ENCODE measurements around the gene ZNF808.
A peak's percentile ranks its signal among the peaks of the same experiment; 100 is the strongest.
"Not testable (repeated sequence)": the region's sequence is repeated elsewhere in the genome, so short reads cannot be mapped to it uniquely, and the experiment has no call there.

ZNF808 gene

DNA sequence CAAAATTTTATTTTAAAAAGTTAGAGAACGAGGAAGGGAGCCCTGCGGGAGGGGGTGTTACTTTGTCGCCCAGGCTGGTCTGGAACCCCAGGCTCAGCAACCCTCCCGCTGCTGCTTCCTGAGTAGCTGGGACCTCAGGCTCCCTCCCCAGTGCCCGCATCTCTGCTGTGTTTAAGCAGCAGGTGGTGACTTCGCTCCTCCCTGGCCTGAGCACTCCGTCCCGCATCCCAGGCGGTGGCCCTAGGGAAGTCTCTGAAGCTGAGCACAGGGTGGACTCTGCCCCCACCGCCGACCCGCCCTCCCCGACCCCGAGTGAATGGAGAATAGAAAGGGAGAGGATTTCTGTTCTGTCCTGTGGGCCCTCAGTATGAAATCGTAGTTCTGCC is 73.2 kb downstream of the ZNF808 start:
- no peak for DNase-seq

DNA sequence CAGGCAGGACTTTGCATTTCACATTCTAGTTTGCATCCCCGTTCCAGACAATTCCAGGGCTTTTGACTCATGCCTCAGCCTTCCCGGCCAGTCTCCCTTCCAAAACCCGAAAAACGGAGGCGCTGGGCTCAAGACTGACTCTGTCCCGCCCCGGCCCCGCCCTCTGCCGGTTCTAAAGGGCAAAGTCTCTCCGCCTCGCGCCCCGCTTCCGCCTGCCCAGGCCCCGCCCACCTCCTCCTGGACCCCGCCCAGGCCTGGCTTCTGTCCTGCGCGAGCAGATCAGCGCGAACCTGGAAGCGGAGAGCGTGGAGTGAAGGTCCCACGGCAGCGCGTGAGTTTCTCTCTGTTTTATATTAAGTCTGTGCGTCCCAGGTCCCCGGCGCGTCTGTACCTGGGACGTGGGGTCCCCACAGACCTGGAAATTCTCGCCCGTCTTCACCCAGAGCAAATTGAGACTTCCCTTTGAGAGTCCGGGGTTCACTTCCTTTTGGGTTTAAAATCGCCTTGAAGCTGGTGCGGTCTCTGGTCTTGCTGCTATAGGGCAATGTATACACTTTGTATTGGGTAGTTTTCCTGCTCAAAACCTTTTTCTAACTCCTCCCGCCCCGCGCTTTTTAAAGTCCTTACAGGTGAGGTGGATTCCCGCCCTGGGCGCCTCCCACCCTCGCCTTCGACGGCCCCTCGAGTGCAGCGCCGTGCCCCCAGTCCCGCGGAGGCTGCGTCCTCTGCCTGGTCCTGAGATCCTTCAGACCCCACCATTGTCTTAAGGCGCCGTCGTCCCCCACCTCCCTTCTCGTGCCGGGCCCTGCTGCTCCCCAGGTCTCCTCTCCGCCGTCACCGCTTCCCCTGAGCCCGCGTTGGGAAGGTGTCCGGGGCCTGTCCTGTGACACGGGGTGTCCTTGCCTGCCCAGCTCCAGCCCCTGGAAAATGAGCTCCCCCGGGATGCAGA is 73.8 kb downstream of the ZNF808 start:
- peak; percentile 88 for DNase-seq

DNA sequence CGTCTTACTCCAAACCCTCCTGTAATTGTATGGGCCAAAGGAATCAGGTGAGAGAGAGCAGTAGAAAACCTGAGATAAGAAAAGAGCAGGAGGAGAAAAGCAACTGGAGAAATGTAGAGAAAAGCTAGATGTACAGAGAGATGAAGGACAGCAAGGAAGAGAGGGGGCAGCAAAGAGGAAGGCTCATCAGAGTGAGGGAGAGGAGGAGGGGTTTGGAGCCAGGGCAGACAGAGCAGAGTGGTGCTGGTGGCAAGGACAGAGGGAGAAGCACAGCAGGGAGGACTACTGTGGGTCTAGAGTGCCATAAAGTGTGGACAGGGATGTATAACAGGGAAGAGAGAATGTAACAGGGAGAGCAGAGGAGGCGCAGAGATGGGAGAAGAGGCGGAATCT is 74.5 kb downstream of the ZNF808 start:
- DNase-seq: not testable (repeated sequence)

DNA sequence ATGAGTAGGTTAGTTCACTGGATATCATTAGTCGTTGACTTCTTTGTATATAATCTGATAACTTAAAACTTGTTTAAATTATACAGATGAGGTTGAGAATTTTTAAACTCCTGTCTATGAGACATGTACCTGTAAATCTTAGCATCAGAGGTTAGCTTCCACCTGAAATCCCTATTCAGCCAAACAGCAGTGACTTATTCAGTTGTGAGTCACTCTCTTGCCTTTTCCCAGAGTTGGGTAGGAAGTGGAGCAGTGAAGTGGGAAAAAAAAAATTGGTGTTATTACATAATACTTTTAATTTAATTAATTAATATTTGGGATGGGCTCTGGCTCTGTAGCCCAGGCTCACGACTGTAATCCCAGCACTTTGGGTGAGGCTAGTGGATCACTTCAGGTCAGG is 75.5 kb downstream of the ZNF808 start:
- no peak for DNase-seq

DNA sequence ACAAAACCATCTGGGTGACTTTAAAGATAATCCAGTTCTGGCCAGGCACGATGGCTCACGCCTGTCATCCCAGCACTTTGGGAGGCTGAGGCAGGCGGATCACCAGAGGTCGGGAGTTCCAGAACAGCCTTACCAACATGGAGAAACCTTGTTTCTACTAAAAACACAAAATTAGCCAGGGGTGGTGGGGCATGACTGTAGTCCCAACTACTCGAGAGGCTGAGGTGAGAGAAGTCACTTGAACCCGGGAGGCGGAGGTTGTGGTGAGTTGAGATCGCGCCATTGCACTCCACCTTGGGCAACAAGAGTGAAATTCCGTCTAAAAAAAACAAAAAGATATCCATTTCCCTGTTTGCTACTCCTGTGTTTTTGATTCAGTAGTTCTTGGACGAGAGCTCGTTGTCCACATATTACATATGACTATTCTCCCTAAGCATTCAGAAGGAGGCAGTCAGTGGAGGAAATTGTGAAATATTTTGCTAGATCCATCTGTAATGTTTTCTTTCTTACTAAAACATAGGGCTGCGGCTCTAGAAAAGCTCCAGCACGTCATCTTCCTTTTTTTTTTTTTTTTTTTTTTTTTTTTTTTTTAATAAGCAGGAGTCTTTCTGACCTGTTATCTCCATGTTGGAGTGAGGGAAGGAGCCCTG is 76.2 kb downstream of the ZNF808 start:
- DNase-seq: no peak
